HG03432 (cell line): ENCODE measurements around the gene GALNT3.
A peak's percentile ranks its signal among the peaks of the same experiment; 100 is the strongest.

ENCODE experiments used
- ATAC-seq: cut with Tn5 transposase; IDR thresholded peaks from one replicate; pipeline ENCODE4 v1.9.1; 2021; ENCODE audit warnings: mild to moderate bottlenecking, moderate library complexity; ENCODE audit not compliant: unreplicated experiment

The GALNT3 gene

GRCh38 chr2:165796819-165797530, 2.9 kb upstream of the GALNT3 start:
- no peak for ATAC-seq

GRCh38 chr2:165796129-165796528, 2.1 kb upstream of the GALNT3 start:
- no peak for ATAC-seq

GRCh38 chr2:165795011-165795410, 964 bp upstream of the GALNT3 start:
- ATAC-seq: peak; percentile 26

GRCh38 chr2:165794536-165794928, 485 bp upstream of the GALNT3 start:
- ATAC-seq: peak; percentile 96

- peak; percentile 5 for ATAC-seq
Observed at GRCh38 chr2:165793161-165793778, 777 bp downstream of the GALNT3 start.

- ATAC-seq: no peak
Observed at GRCh38 chr2:165792104-165792454, 2.0 kb downstream of the GALNT3 start.

GRCh38 chr2:165791421-165792103, 2.5 kb downstream of the GALNT3 start:
- ATAC-seq: no peak

- ATAC-seq: no peak
Observed at GRCh38 chr2:165790466-165790865, 3.6 kb downstream of the GALNT3 start.

- ATAC-seq: no peak
Observed at GRCh38 chr2:165787334-165787733, 6.7 kb downstream of the GALNT3 start.

GRCh38 chr2:165779706-165780105, 14.3 kb downstream of the GALNT3 start:
- ATAC-seq: no peak

- ATAC-seq: no peak
Observed at GRCh38 chr2:165778653-165779451, 15.2 kb downstream of the GALNT3 start.

GRCh38 chr2:165778187-165778556, 15.9 kb downstream of the GALNT3 start:
- no peak for ATAC-seq

- no peak for ATAC-seq
Observed at GRCh38 chr2:165777522-165778186, 16.4 kb downstream of the GALNT3 start.

- no peak for ATAC-seq
Observed at GRCh38 chr2:165776796-165777195, 17.3 kb downstream of the GALNT3 start.

GRCh38 chr2:165776013-165776412, 18.0 kb downstream of the GALNT3 start:
- ATAC-seq: no peak

GRCh38 chr2:165773684-165774083, 20.4 kb downstream of the GALNT3 start:
- no peak for ATAC-seq

GRCh38 chr2:165772183-165772582, 21.9 kb downstream of the GALNT3 start:
- no peak for ATAC-seq

GRCh38 chr2:165766326-165766927, 27.6 kb downstream of the GALNT3 start:
- ATAC-seq: no peak

GRCh38 chr2:165762723-165763122, 31.3 kb downstream of the GALNT3 start:
- ATAC-seq: no peak

GRCh38 chr2:165757906-165758675, 36.0 kb downstream of the GALNT3 start:
- ATAC-seq: no peak
